Measurements from ENCODE around the gene ARHGEF19. TPM values are rescaled to one million over a fixed set of nuclear protein-coding genes. Genes with fewer than 3 reads are reported as not detected.

Gene ARHGEF19
- total RNA-seq, 1 experiment from 2014 or later: 21.1 TPM

DNA sequence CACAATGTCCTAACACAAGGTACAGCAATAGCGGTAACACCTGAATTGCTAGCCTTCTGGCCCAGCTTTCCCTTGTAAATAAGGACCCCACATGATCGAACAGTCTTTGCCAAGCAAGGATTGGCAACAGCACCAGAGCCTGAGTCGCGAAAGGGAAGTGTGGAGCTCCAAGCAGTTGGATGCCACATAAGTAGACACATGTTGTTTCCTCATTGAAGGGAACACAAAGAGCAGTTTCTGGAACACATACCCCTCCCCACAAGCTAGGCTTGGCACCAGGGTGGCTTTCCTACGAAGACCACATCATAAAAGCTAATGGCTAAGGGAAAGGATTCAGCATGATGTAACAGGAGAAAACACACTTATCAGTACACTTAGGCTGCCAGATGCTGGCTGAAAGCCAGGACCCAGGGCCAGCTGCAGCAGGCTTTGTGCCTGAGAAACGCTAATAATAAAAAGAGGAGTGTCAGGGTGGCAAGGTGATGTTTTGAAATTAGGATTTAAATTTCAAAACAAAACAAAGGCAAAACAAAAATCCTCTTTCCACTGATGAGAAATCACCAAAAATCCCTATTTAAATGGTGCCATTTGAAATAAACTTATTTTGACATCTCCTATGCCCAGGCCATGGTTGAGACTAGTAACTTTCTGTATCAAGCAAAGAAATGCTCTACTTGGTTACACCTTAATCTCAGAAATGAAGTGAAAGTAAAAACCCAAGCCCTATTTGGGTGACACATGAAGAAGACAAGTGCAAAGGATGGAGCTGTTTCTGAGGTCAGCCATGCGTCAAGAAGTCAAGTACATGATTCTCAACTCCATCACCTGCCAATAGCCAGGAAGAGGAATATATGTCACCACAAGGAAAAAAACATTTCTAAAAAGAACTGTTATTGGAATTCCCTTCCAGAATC is 36.4 kb upstream of the ARHGEF19 start:
- no peaks in the 10 kb centered on the region for H3K23me2 ChIP-seq (ENCODE audit: insufficient read length, low read depth, low read length, poor library complexity, severe bottlenecking)
- no peak overlapping the region for H4K5ac ChIP-seq (ENCODE audit: insufficient read length, low read depth, low read length)
- H2AK5ac ChIP-seq (ENCODE audit: insufficient read length, low read length): no peak overlapping the region
- peaks cover 3 to 4% of the 10 kb centered on the region in 2 experiments for H3K4me1 Mint-ChIP-seq
- no peak overlapping the region for H2BK5ac ChIP-seq (ENCODE audit: insufficient read length, low read length)
- no peaks in the 10 kb centered on the region for H3K9me3 ChIP-seq (ENCODE audit: control insufficient read depth, low read depth, low read length)
- WGBS (ENCODE audit: extremely low coverage, insufficient read length, low lambda C conversion rate): no CpG with 5 or more reads among the region's 7 CpGs
- H4K20me1 ChIP-seq (ENCODE audit: control insufficient read depth, insufficient read depth, insufficient read length): no peaks in the 10 kb centered on the region
- H3T11ph ChIP-seq (ENCODE audit: low read length): no peak overlapping the region
- no peak overlapping the region for H3K4me2 ChIP-seq (ENCODE audit: insufficient read depth, insufficient read length, low read length)
- H3K27ac ChIP-seq (ENCODE audit: insufficient read length, low read depth, low read length): no peak overlapping the region
- no peak overlapping the region for H3K4ac ChIP-seq (ENCODE audit: low read depth, low read length)
- no peak overlapping the region for H2BK12ac ChIP-seq (ENCODE audit: insufficient read length, low read depth, low read length)
- H3K27me3 Mint-ChIP-seq (ENCODE audit: low read depth): no peaks in the 10 kb centered on the region
- no peak overlapping the region for H2BK120ac ChIP-seq (ENCODE audit: low read depth, low read length, poor library complexity, severe bottlenecking)
- no peaks in the 10 kb centered on the region for H3K9me3 Mint-ChIP-seq
- peak overlapping the region in 1 of 3 experiments; percentile 62; a peak in 2 of 7 replicates for H3K27ac Mint-ChIP-seq
- peaks cover 2 to 37% (median 22%) of the 10 kb centered on the region in 3 experiments; a peak in 6 of 7 replicates for H3K36me3 Mint-ChIP-seq (ENCODE audit: insufficient read depth in 1 of 3, low read depth in 3 of 3)
- no peak overlapping the region for H3K56ac ChIP-seq (ENCODE audit: insufficient read length, low read depth, low read length)
- H3K4me3 Mint-ChIP-seq: no peak overlapping the region
- no peak overlapping the region for H3K23ac ChIP-seq (ENCODE audit: insufficient read length, low read depth, low read length)
- H4K91ac ChIP-seq (ENCODE audit: insufficient read length, low read depth, low read length): no peak overlapping the region
- H2BK15ac ChIP-seq (ENCODE audit: low read depth, low read length): no peak overlapping the region
- no peaks in the 10 kb centered on the region for H3K4me1 ChIP-seq (ENCODE audit: insufficient read depth, low read length)
- H2BK20ac ChIP-seq (ENCODE audit: low read depth, low read length, poor library complexity, severe bottlenecking): no peak overlapping the region
- no peak overlapping the region for H3K18ac ChIP-seq (ENCODE audit: insufficient read length, low read depth, low read length)
- no peaks in the 10 kb centered on the region for H3K79me2 ChIP-seq (ENCODE audit: insufficient read depth, low read length)
- no peak overlapping the region for H4K8ac ChIP-seq (replicated peaks; ENCODE audit: insufficient read length, low read depth, low read length)
- H3K79me1 ChIP-seq (ENCODE audit: insufficient read depth, low read depth, low read length, poor library complexity, severe bottlenecking): no peaks in the 10 kb centered on the region
- DNase-seq: no peak
- TF ChIP-seq, protein P1, sequence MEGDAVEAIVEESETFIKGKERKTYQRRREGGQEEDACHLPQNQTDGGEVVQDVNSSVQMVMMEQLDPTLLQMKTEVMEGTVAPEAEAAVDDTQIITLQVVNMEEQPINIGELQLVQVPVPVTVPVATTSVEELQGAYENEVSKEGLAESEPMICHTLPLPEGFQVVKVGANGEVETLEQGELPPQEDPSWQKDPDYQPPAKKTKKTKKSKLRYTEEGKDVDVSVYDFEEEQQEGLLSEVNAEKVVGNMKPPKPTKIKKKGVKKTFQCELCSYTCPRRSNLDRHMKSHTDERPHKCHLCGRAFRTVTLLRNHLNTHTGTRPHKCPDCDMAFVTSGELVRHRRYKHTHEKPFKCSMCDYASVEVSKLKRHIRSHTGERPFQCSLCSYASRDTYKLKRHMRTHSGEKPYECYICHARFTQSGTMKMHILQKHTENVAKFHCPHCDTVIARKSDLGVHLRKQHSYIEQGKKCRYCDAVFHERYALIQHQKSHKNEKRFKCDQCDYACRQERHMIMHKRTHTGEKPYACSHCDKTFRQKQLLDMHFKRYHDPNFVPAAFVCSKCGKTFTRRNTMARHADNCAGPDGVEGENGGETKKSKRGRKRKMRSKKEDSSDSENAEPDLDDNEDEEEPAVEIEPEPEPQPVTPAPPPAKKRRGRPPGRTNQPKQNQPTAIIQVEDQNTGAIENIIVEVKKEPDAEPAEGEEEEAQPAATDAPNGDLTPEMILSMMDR (conservative IDR thresholded peaks at IDR 0.05): no peak
- no peak overlapping the region for H2AFZ ChIP-seq (ENCODE audit: low read length)
- H3K9ac ChIP-seq (ENCODE audit: extremely low read depth, insufficient read length, low read length): no peak overlapping the region
- no peak overlapping the region for H3K14ac ChIP-seq (ENCODE audit: insufficient read depth, low read length)
- H3K27me3 ChIP-seq (ENCODE audit: insufficient read depth, low read length): no peaks in the 10 kb centered on the region
